ENCODE results near the gene LCLAT1.

DNA sequence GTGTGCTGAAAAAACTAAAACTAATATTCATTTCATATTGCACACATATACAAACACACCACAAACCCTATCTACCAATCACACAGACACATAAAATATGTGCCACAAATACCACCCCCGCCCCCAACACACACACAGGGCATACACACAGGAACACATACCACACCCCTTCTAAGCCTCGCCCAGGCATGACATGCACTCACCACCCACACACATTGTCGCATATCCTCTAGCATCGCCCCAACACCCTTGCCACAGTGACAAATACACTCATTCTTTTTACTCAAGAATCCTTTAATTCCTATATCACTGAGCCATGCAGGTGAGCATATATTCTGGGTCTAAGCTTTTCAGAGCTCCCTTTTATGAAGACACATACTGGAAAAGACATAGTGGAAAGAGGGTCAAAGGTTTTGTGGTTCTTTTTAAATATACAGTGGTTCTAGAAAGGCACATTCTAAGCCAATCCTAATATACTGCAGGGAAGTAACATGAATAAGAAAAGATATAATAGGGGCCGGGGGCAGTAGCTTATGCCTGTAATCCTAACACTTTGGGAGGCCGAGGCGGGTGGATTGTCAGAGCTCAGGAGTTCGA, 24.5 kb upstream of the LCLAT1 start:
- TF ChIP-seq, protein P1, sequence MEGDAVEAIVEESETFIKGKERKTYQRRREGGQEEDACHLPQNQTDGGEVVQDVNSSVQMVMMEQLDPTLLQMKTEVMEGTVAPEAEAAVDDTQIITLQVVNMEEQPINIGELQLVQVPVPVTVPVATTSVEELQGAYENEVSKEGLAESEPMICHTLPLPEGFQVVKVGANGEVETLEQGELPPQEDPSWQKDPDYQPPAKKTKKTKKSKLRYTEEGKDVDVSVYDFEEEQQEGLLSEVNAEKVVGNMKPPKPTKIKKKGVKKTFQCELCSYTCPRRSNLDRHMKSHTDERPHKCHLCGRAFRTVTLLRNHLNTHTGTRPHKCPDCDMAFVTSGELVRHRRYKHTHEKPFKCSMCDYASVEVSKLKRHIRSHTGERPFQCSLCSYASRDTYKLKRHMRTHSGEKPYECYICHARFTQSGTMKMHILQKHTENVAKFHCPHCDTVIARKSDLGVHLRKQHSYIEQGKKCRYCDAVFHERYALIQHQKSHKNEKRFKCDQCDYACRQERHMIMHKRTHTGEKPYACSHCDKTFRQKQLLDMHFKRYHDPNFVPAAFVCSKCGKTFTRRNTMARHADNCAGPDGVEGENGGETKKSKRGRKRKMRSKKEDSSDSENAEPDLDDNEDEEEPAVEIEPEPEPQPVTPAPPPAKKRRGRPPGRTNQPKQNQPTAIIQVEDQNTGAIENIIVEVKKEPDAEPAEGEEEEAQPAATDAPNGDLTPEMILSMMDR (IDR thresholded peaks at IDR 0.05): no peak
- no peak for TF ChIP-seq POLR2A (IDR thresholded peaks at IDR 0.05)

Data from prostate gland (tissue), 2 donors.